Choroid plexus epithelial cell (primary cell): ENCODE data around the gene OPCML.

Source experiments
- DNase-seq: peaks from one replicate; pipeline ENCODE4 v3.0.0-alpha.2; 2010; ENCODE audit warnings: low read depth
- H3K4me3 ChIP-seq: 2 replicates; pipeline ENCODE4 v1.5.1; 2011; ENCODE audit warnings: low read depth, mild to moderate bottlenecking, control low read depth, low read length, moderate library complexity
- CTCF ChIP-seq: conservative IDR thresholded peaks from 2 replicates; pipeline ENCODE4 v1.5.1; 2011; ENCODE audit warnings: low read depth, mild to moderate bottlenecking, control low read depth, inconsistent platforms, low read length, moderate library complexity

The OPCML gene

GRCh38 chr11:132941024-132941646, 591.2 kb downstream of the OPCML start:
- H3K4me3 ChIP-seq = no peak overlapping the region
- peak; percentile 50 for DNase-seq
- TF ChIP-seq CTCF = peak; percentile 83

- H3K4me3 ChIP-seq = no peak overlapping the region
- no peak for DNase-seq
- no peak for TF ChIP-seq CTCF
Measured at GRCh38 chr11:132937016-132937415, 595.3 kb downstream of the OPCML start.

- DNase-seq = no peak
- TF ChIP-seq CTCF = no peak
Measured at GRCh38 chr11:132935383-132935782, 596.9 kb downstream of the OPCML start.

GRCh38 chr11:132933703-132934102, 598.6 kb downstream of the OPCML start:
- H3K4me3 ChIP-seq = no peak overlapping the region
- no peak for TF ChIP-seq CTCF
- no peak for DNase-seq

More at GRCh38 chr11:132935383-132935782, 596.9 kb downstream of the OPCML start:
- H3K4me3 ChIP-seq = no peak overlapping the region

- no peak for TF ChIP-seq CTCF
- no peak for DNase-seq
- no peak overlapping the region for H3K4me3 ChIP-seq
Measured at GRCh38 chr11:132925825-132926469, 606.4 kb downstream of the OPCML start.

GRCh38 chr11:132921597-132921996, 610.7 kb downstream of the OPCML start:
- no peak for DNase-seq
- no peak for TF ChIP-seq CTCF
- no peak overlapping the region for H3K4me3 ChIP-seq
